Activated CD4-positive, alpha-beta T cell treated with anti-CD3 and anti-CD28 coated beads for 36 hours (primary cell): ENCODE results near the gene TBC1D20. TPM values are rescaled to one million over a fixed set of nuclear protein-coding genes. Genes with fewer than 3 reads are reported as not detected.
"Not testable (repeated sequence)": the region's sequence is repeated elsewhere in the genome, so short reads cannot be mapped to it uniquely, and the experiment has no call there.

ENCODE experiments used
- ATAC-seq: fragments of 200-7000 bp; cut with Tn5 transposase; one replicate; pipeline ENCODE4 v1.10.0; 2021; ENCODE audit warnings: mild to moderate bottlenecking, moderate library complexity
- CTCF ChIA-PET: fragments of 350-600 bp; sonication (Branson Sonifier 250); formaldehyde crosslinking; loops from one replicate; lab custom pipeline; 2021; ENCODE audit warnings: antibody characterized with exemption; lab: Charles Lee
- POLR2A ChIA-PET: fragments of 350-600 bp; sonication (Branson Sonifier 250); formaldehyde crosslinking; loops from one replicate; lab custom pipeline; 2021; ENCODE audit warnings: antibody characterized with exemption, inconsistent platforms; lab: Charles Lee
- DNase-seq: peaks from one replicate; pipeline ENCODE4 v3.0.0-alpha.2; 2020
- H3K27ac Mint-ChIP-seq: one replicate; pipeline ENCODE4 v1.8.0; 2021; ENCODE audit warnings: mixed read lengths
- H3K27me3 Mint-ChIP-seq: one replicate; pipeline ENCODE4 v1.8.0; 2021; ENCODE audit warnings: mixed read lengths
- H3K36me3 Mint-ChIP-seq: one replicate; pipeline ENCODE4 v1.8.0; 2021; ENCODE audit warnings: low read depth, mixed read lengths
- H3K4me1 Mint-ChIP-seq: one replicate; pipeline ENCODE4 v1.8.0; 2021; ENCODE audit warnings: mixed read lengths
- H3K4me3 Mint-ChIP-seq: one replicate; pipeline ENCODE4 v1.8.0; 2021; ENCODE audit warnings: mild to moderate bottlenecking, moderate library complexity, mixed read lengths
- H3K9me3 Mint-ChIP-seq: one replicate; pipeline ENCODE4 v1.8.0; 2021; ENCODE audit warnings: low read depth, mixed read lengths
- intact Hi-C, 2 experiments: fragments of 100-400 bp; cut with DNase I in 1 of 2; cut with micrococcal nuclease in 1 of 2; formaldehyde crosslinking; loops; one replicate each; pipeline versions ENCODE4 v1.14.2 to v1.15.1; 2022 to 2024; cut with DNase I, micrococcal nuclease
- total RNA-seq, 2 experiments: library from RNA; stranded (reverse); gene quantifications; one replicate each; pipeline ENCODE4 v1.2.3, GENCODE V29; 2021

Gene TBC1D20
- total RNA-seq, 2 experiments from 2014 or later = 20.9 to 25.2 TPM

GRCh38 chr20:487655-488054 lies 25.3 kb upstream of the TBC1D20 start:
- Mint-ChIP-seq H3K36me3 (peaks cover 57% of the 10 kb centered on the region), H3K9me3 (no peaks in the 10 kb centered on the region)

GRCh38 chr20:483815-484644 lies 21.7 kb upstream of the TBC1D20 start:
- ATAC-seq (no peak), DNase-seq (no peak)
- Mint-ChIP-seq H3K9me3 (no peaks in the 10 kb centered on the region), H3K4me1 (peaks cover 15% of the 10 kb centered on the region), H3K36me3 (peaks cover 65% of the 10 kb centered on the region), H3K27me3 (no peaks in the 10 kb centered on the region), H3K4me3 (no peak overlapping the region), H3K27ac (peak overlapping the region; percentile 8)
- intact Hi-C loops = no loop called here
- ChIA-PET CTCF (interaction anchor here (0.7 to 1.0 kb wide), 3 partner anchors 28 to 219 kb away, joined by 3 read pairs; no protein-coding TSS in a partner anchor), POLR2A (no interaction called here)

More at GRCh38 chr20:487655-488054, 25.3 kb upstream of the TBC1D20 start:
- no peak overlapping the region for H3K4me3 Mint-ChIP-seq
- ATAC-seq (no peak), DNase-seq (no peak)
- H3K4me1 Mint-ChIP-seq = peaks cover 1% of the 10 kb centered on the region
- CTCF ChIA-PET = interaction anchor here (1.3 kb wide), 1 partner anchor 134 kb away, joined by 3 read pairs; no protein-coding TSS in a partner anchor
- H3K27ac Mint-ChIP-seq = no peak overlapping the region
- POLR2A ChIA-PET = no interaction called here
- intact Hi-C loops = no loop called here
- H3K27me3 Mint-ChIP-seq = no peaks in the 10 kb centered on the region

- POLR2A ChIA-PET = no interaction called here
- ATAC-seq = no peak
- H3K36me3 Mint-ChIP-seq = peaks cover 51% of the 10 kb centered on the region
Observed at GRCh38 chr20:481167-481566, 18.8 kb upstream of the TBC1D20 start.

GRCh38 chr20:480044-480443 lies 17.7 kb upstream of the TBC1D20 start:
- intact Hi-C loops = no loop called here
- Mint-ChIP-seq H3K4me3 (no peak overlapping the region), H3K9me3 (no peaks in the 10 kb centered on the region), H3K27me3 (no peaks in the 10 kb centered on the region), H3K4me1 (peaks cover 23% of the 10 kb centered on the region), H3K36me3 (peaks cover 52% of the 10 kb centered on the region), H3K27ac (no peak overlapping the region)
- DNase-seq (no peak), ATAC-seq (no peak)
- ChIA-PET CTCF (interaction anchor here (0.7 to 2.4 kb wide), 7 partner anchors 12 to 187 kb away, joined by 3 to 24 read pairs (median 5); no protein-coding TSS in a partner anchor), POLR2A (no interaction called here)

More at GRCh38 chr20:481167-481566, 18.8 kb upstream of the TBC1D20 start:
- H3K27me3 Mint-ChIP-seq = no peaks in the 10 kb centered on the region
- H3K4me1 Mint-ChIP-seq = peaks cover 19% of the 10 kb centered on the region
- CTCF ChIA-PET = no interaction called here
- DNase-seq = no peak
- H3K4me3 Mint-ChIP-seq = no peak overlapping the region
- no peaks in the 10 kb centered on the region for H3K9me3 Mint-ChIP-seq
- intact Hi-C loops = no loop called here
- peak overlapping the region; percentile 47 for H3K27ac Mint-ChIP-seq

GRCh38 chr20:479487-479886 lies 17.2 kb upstream of the TBC1D20 start:
- ChIA-PET CTCF (interaction anchor here (0.7 to 2.4 kb wide), 9 partner anchors 12 to 188 kb away, joined by 3 to 24 read pairs (median 3); no protein-coding TSS in a partner anchor), POLR2A (no interaction called here)
- Mint-ChIP-seq H3K36me3 (peaks cover 49% of the 10 kb centered on the region), H3K27ac (peak overlapping the region; percentile 30), H3K9me3 (no peaks in the 10 kb centered on the region), H3K4me3 (no peak overlapping the region), H3K4me1 (peaks cover 28% of the 10 kb centered on the region), H3K27me3 (no peaks in the 10 kb centered on the region)
- DNase-seq (no peak), ATAC-seq (no peak)
- intact Hi-C loops = loop anchor here (1.0 to 5.0 kb wide), 6 partner anchors 17 to 125 kb away; partner anchors contain the start of genes RBCK1 (in 1 of the 2) and TBC1D20 (in 1 of the 2)

GRCh38 chr20:478949-479429 lies 16.7 kb upstream of the TBC1D20 start:
- H3K9me3 Mint-ChIP-seq = no peaks in the 10 kb centered on the region
- H3K27me3 Mint-ChIP-seq = no peaks in the 10 kb centered on the region
- peaks cover 46% of the 10 kb centered on the region for H3K36me3 Mint-ChIP-seq
- H3K27ac Mint-ChIP-seq = peak overlapping the region; percentile 30
- ChIA-PET POLR2A (no interaction called here), CTCF (interaction anchor here (0.7 to 2.4 kb wide), 10 partner anchors 12 to 179 kb away, joined by 3 to 24 read pairs (median 4); no protein-coding TSS in a partner anchor)
- DNase-seq (peak; percentile 19), ATAC-seq (peak; percentile 82)
- intact Hi-C loops = loop anchor here (1.0 to 5.0 kb wide), 6 partner anchors 16 to 125 kb away; partner anchors contain the start of genes RBCK1 (in 1 of the 2) and TBC1D20 (in 1 of the 2)
- no peak overlapping the region for H3K4me3 Mint-ChIP-seq
- peaks cover 28% of the 10 kb centered on the region for H3K4me1 Mint-ChIP-seq

GRCh38 chr20:478010-478948 lies 15.9 kb upstream of the TBC1D20 start:
- Mint-ChIP-seq H3K4me3 (no peak overlapping the region), H3K36me3 (peaks cover 39% of the 10 kb centered on the region), H3K27ac (no peak overlapping the region), H3K27me3 (no peaks in the 10 kb centered on the region), H3K4me1 (peaks cover 28% of the 10 kb centered on the region), H3K9me3 (no peaks in the 10 kb centered on the region)
- DNase-seq (no peak), ATAC-seq (peak; percentile 5)
- CTCF ChIA-PET = interaction anchor here (0.5 to 2.4 kb wide), 14 partner anchors 12 to 261 kb away, joined by 3 to 24 read pairs (median 3); no protein-coding TSS in a partner anchor
- intact Hi-C loops = loop anchor here (2.0 to 5.0 kb wide), 4 partner anchors 15 to 71 kb away; partner anchors contain the start of genes RBCK1 (in 1 of the 2) and TBC1D20 (in 1 of the 2)
- POLR2A ChIA-PET = no interaction called here

- H3K4me3 Mint-ChIP-seq, POLR2A ChIA-PET, H3K9me3 Mint-ChIP-seq, ATAC-seq, H3K27me3 Mint-ChIP-seq, H3K27ac Mint-ChIP-seq, DNase-seq: not testable (repeated sequence)
- Mint-ChIP-seq H3K36me3 (peaks cover 27% of the 10 kb centered on the region), H3K4me1 (peaks cover 20% of the 10 kb centered on the region)
- intact Hi-C loops = loop anchor here in 1 of 2 experiments (5.0 kb wide), 2 partner anchors 39 to 69 kb away; partner anchors contain the start of gene RBCK1
- CTCF ChIA-PET = interaction anchor here (0.9 to 1.9 kb wide), 4 partner anchors 13 to 123 kb away, joined by 3 to 6 read pairs (median 4); no protein-coding TSS in a partner anchor
Observed at GRCh38 chr20:476561-477249, 14.4 kb upstream of the TBC1D20 start.

GRCh38 chr20:475463-476357 lies 13.4 kb upstream of the TBC1D20 start:
- POLR2A ChIA-PET = no interaction called here
- CTCF ChIA-PET = interaction anchor here (0.6 to 1.9 kb wide), 4 partner anchors 15 to 165 kb away, joined by 3 to 6 read pairs (median 3); no protein-coding TSS in a partner anchor

More at GRCh38 chr20:475463-476357, 13.4 kb upstream of the TBC1D20 start:
- DNase-seq (no peak), ATAC-seq (no peak)
- H3K27ac Mint-ChIP-seq = no peak overlapping the region
- no peaks in the 10 kb centered on the region for H3K27me3 Mint-ChIP-seq
- H3K4me1 Mint-ChIP-seq = peaks cover 16% of the 10 kb centered on the region
- intact Hi-C loops = loop anchor here in 1 of 2 experiments (5.0 kb wide), 2 partner anchors 38 to 68 kb away; partner anchors contain the start of gene RBCK1
- peaks cover 25% of the 10 kb centered on the region for H3K36me3 Mint-ChIP-seq
- H3K9me3 Mint-ChIP-seq = no peaks in the 10 kb centered on the region
- H3K4me3 Mint-ChIP-seq = no peak overlapping the region
